Smooth muscle cell (in vitro differentiated cells): ENCODE data around the gene RNASE13. TPM values are rescaled to one million over a fixed set of nuclear protein-coding genes. Genes with fewer than 3 reads are reported as not detected.

Experiments
- DNase-seq: peaks from one replicate; lab custom pipeline; 2025; ENCODE audit not compliant: unreplicated experiment; lab: John Stamatoyannopoulos, UW
- H2AFZ ChIP-seq: fragments of 200-600 bp; sonication (generic); 2 replicates; pipeline ENCODE4 v1.6.0; 2016; ENCODE audit warnings: antibody characterized with exemption, low read depth, mild to moderate bottlenecking
- H3F3A ChIP-seq: fragments of 200-600 bp; sonication (generic); 2 replicates; pipeline ENCODE4 v1.6.0; 2017; ENCODE audit warnings: antibody characterized with exemption, low read depth
- H3K27ac ChIP-seq: fragments of 200-600 bp; sonication (generic); 2 replicates; pipeline ENCODE4 v1.5.1; 2016; ENCODE audit warnings: low read depth, mild to moderate bottlenecking
- H3K27me3 ChIP-seq: fragments of 200-600 bp; sonication (generic); 2 replicates; pipeline ENCODE4 v1.6.1; 2016; ENCODE audit warnings: low read depth, mild to moderate bottlenecking
- H3K36me3 ChIP-seq: fragments of 200-600 bp; sonication (generic); 2 replicates; pipeline ENCODE4 v1.5.1; 2016; ENCODE audit warnings: low read depth
- H3K4me1 ChIP-seq: fragments of 200-600 bp; sonication (generic); 2 replicates; pipeline ENCODE4 v1.5.1; 2016; ENCODE audit warnings: low read depth
- H3K4me2 ChIP-seq: fragments of 200-600 bp; sonication (generic); 2 replicates; pipeline ENCODE4 v1.6.0; 2016; ENCODE audit warnings: mild to moderate bottlenecking
- H3K4me3 ChIP-seq: fragments of 200-600 bp; sonication (generic); 2 replicates; pipeline ENCODE4 v1.5.1; 2016; ENCODE audit warnings: mild to moderate bottlenecking
- H3K79me2 ChIP-seq: fragments of 200-600 bp; sonication (generic); 2 replicates; pipeline ENCODE4 v1.6.0; 2016; ENCODE audit warnings: low read depth, mild to moderate bottlenecking
- H3K9ac ChIP-seq: fragments of 200-600 bp; sonication (generic); 2 replicates; pipeline ENCODE4 v1.6.0; 2016; ENCODE audit warnings: low read depth
- H3K9me3 ChIP-seq: fragments of 200-600 bp; sonication (generic); replicated peaks from 2 replicates; pipeline ENCODE4 v1.5.1; 2016; ENCODE audit warnings: low read depth
- H4K20me1 ChIP-seq: fragments of 200-600 bp; sonication (generic); 2 replicates; pipeline ENCODE4 v1.6.0; 2016; ENCODE audit warnings: low read depth
- WGBS: methylation state at CpG from one replicate; pipeline ENCODE4 v1.1.7; 2016; ENCODE audit warnings: low lambda C conversion rate; 5-methylcytosine and 5-hydroxymethylcytosine counted together
- polyA plus RNA-seq: library from polyadenylated mRNA; unstranded; fragments of >200 nt; fragmentation: Nextera tagmentation; extraction: Ambion mirVana; gene quantifications from 2 replicates; pipeline ENCODE4 v1.2.1, GENCODE V29; 2016
- total RNA-seq: library from RNA; depleted of rRNA; stranded (reverse); fragments of >200 nt; gene quantifications from 2 replicates; pipeline ENCODE4 v1.2.3, GENCODE V29; 2014
- TF ChIP-seq, protein P1 (sequence below): fragments of 200-600 bp; sonication (generic); IDR thresholded peaks from 2 replicates; pipeline ENCODE4 v1.5.1; 2017; ENCODE audit warnings: borderline replicate concordance, mild to moderate bottlenecking, antibody characterized with exemption; ENCODE audit not compliant: insufficient read depth, poor library complexity, severe bottlenecking

RNASE13 gene
- total and polyA plus RNA-seq, 2 experiments from 2014 or later, result 0.25 TPM; not detected in 1

DNA sequence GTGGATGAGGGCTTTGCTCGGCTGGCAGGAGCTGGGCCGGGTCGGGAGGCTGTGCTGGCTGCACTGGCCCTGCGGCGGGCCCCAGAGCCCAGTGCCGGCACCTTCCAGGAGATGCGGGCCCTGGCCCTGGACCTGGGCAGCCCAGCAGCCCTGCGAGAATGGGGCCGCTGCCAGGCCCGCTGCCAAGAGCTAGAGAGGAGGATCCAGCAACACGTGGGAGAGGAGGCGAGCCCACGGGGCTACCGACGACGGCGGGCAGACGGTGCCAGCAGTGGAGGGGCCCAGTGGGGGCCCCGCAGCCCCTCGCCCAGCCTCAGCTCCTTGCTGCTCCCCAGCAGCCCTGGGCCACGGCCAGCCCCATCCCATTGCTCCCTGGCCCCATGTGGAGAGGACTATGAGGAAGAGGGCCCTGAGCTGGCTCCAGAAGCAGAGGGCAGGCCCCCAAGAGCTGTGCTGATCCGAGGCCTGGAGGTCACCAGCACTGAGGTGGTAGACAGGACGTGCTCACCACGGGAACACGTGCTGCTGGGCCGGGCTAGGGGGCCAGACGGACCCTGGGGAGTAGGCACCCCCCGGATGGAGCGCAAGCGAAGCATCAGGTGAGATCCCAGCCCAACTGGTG is 47.0 kb upstream of the RNASE13 start:
- Histone ChIP-seq H3K79me2 (peaks cover 17% of the 10 kb centered on the region), H3F3A (peaks cover 54% of the 10 kb centered on the region), H2AFZ (no peak overlapping the region), H3K9ac (no peak overlapping the region), H3K27me3 (no peaks in the 10 kb centered on the region), H3K4me1 (no peaks in the 10 kb centered on the region), H3K4me3 (no peak overlapping the region), H3K4me2 (no peak overlapping the region), H3K27ac (no peak overlapping the region), H3K9me3 (no peaks in the 10 kb centered on the region), H4K20me1 (peaks cover 45% of the 10 kb centered on the region), H3K36me3 (peaks cover 7% of the 10 kb centered on the region)
- TF ChIP-seq, protein P1, sequence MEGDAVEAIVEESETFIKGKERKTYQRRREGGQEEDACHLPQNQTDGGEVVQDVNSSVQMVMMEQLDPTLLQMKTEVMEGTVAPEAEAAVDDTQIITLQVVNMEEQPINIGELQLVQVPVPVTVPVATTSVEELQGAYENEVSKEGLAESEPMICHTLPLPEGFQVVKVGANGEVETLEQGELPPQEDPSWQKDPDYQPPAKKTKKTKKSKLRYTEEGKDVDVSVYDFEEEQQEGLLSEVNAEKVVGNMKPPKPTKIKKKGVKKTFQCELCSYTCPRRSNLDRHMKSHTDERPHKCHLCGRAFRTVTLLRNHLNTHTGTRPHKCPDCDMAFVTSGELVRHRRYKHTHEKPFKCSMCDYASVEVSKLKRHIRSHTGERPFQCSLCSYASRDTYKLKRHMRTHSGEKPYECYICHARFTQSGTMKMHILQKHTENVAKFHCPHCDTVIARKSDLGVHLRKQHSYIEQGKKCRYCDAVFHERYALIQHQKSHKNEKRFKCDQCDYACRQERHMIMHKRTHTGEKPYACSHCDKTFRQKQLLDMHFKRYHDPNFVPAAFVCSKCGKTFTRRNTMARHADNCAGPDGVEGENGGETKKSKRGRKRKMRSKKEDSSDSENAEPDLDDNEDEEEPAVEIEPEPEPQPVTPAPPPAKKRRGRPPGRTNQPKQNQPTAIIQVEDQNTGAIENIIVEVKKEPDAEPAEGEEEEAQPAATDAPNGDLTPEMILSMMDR, result no peak
- DNase-seq, result no peak
- 94% methylated on average over 30 of the region's 30 CpGs for WGBS

DNA sequence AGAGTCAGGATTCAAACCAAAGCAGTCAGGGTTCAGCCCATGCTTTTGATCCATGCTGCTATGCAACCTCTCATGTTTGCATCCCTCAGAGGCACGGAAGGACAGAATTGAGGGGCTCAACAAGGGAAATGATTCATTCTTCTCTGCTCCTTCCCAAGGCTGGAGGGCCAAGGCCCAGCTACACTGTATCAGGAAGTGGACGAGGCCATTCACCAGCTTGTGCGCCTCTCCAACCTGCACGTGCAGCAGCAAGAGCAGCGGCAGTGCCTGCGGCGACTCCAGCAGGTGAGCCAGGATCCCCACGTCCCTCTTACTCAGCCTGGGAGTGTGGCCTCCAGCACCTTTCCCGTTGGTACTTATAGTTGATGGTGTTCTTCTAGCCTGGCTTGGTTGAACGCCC is 44.1 kb upstream of the RNASE13 start:
- Histone ChIP-seq H3K4me3 (no peak overlapping the region), H3K36me3 (peaks cover 10% of the 10 kb centered on the region)

DNA sequence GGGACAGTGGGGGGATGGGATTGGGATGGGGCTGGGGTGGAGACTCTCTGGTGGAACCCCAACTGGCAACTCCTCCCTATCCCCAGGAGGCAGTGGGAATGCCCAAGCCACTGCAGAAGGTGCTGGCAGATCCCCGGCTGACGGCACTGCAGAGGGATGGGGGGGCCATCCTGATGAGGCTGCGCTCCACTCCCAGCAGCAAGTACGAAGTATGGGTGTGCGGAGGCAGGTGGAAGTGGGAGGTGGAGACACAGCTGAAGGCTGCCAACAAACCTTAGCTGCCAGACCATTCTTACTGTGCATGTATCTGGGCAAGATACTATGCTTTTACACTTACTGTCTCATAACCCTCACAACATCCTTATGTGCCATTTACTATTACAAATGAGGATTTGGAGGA is 43.7 kb upstream of the RNASE13 start:
- 96% methylated on average over 5 of the region's 5 CpGs for WGBS
- Histone ChIP-seq H3K9me3 (no peaks in the 10 kb centered on the region), H4K20me1 (peaks cover 66% of the 10 kb centered on the region), H2AFZ (no peak overlapping the region), H3K36me3 (peaks cover 10% of the 10 kb centered on the region), H3K4me3 (no peak overlapping the region), H3F3A (peaks cover 38% of the 10 kb centered on the region), H3K27me3 (no peaks in the 10 kb centered on the region), H3K9ac (no peak overlapping the region), H3K4me1 (no peaks in the 10 kb centered on the region), H3K79me2 (peaks cover 50% of the 10 kb centered on the region), H3K27ac (peak overlapping the region; percentile 15), H3K4me2 (no peak overlapping the region)
- DNase-seq, result no peak
- TF ChIP-seq, protein P1, result no peak

More for the DNA sequence above, 44.1 kb upstream of the RNASE13 start:
- H3K27me3 ChIP-seq, result no peaks in the 10 kb centered on the region
- H4K20me1 ChIP-seq, result peaks cover 64% of the 10 kb centered on the region
- no peaks in the 10 kb centered on the region for H3K4me1 ChIP-seq
- no peak overlapping the region for H3K27ac ChIP-seq
- peaks cover 46% of the 10 kb centered on the region for H3K79me2 ChIP-seq
- WGBS, result 95% methylated on average over 10 of the region's 10 CpGs
- H3F3A ChIP-seq, result peaks cover 36% of the 10 kb centered on the region
- H3K9ac ChIP-seq, result no peak overlapping the region
- DNase-seq, result no peak
- H3K4me2 ChIP-seq, result no peak overlapping the region
- TF ChIP-seq, protein P1, result no peak
- no peak overlapping the region for H2AFZ ChIP-seq
- H3K9me3 ChIP-seq, result no peaks in the 10 kb centered on the region

DNA sequence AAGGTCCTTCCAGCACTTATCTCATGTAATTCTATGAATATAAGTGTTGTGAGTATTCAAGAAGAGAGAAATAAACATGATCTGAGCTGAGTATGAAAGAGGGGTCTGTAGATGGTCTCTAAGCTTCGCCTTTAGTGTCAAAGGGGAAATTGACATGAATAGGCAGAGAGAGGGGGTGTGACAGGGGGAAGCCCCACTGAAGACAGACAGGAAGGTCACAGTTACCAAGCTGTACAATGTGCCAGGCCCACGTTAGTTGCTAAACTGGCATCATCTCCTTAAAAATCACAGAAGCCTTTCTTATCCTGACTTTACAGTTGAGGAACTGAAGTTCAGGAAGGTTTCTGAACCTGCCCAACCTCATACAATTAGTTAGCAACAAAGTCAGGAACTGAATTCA is 43.1 kb upstream of the RNASE13 start:
- Histone ChIP-seq H3K9me3 (no peaks in the 10 kb centered on the region), H3K9ac (no peak overlapping the region), H3K4me2 (no peak overlapping the region), H3F3A (peaks cover 39% of the 10 kb centered on the region), H4K20me1 (peaks cover 68% of the 10 kb centered on the region), H2AFZ (no peak overlapping the region), H3K36me3 (peaks cover 10% of the 10 kb centered on the region), H3K4me1 (no peaks in the 10 kb centered on the region), H3K79me2 (peaks cover 56% of the 10 kb centered on the region), H3K4me3 (no peak overlapping the region), H3K27ac (peak overlapping the region; percentile 15), H3K27me3 (no peaks in the 10 kb centered on the region)
- 97% methylated on average over 2 of the region's 2 CpGs for WGBS
- TF ChIP-seq, protein P1, result no peak
- no peak for DNase-seq
